DMS153 (cell line): ENCODE data around the gene BAG3.
"Not testable (repeated sequence)": the region's sequence is repeated elsewhere in the genome, so short reads cannot be mapped to it uniquely, and the experiment has no call there.

ENCODE experiments used
- DNase-seq: peaks from one replicate; lab custom pipeline; 2025; lab: John Stamatoyannopoulos, UW

BAG3 gene

GRCh38 chr10:119650692-119651513 is at the start of gene BAG3:
BAG3 (plus strand) TSS chr10:119651380; CDS start chr10:119651676, 296 bp downstream.
- DNase-seq = peak; percentile 41

GRCh38 chr10:119602241-119603095 is 48.7 kb upstream of the BAG3 start:
- DNase-seq = no peak

- no peak for DNase-seq
These were observed 46.7 kb upstream of the BAG3 start for GRCh38 chr10:119604468-119604867.

GRCh38 chr10:119608316-119609155 is 42.6 kb upstream of the BAG3 start:
- peak; percentile 15 for DNase-seq

- no peak for DNase-seq
These were observed 41.7 kb upstream of the BAG3 start for GRCh38 chr10:119609516-119609915.

GRCh38 chr10:119611433-119611832 is 39.7 kb upstream of the BAG3 start:
- DNase-seq = no peak

- DNase-seq = no peak
These were observed 37.4 kb upstream of the BAG3 start for GRCh38 chr10:119613741-119614140.

- DNase-seq = no peak
These were observed 36.5 kb upstream of the BAG3 start for GRCh38 chr10:119614686-119615085.

- DNase-seq = no peak
These were observed 34.2 kb upstream of the BAG3 start for GRCh38 chr10:119616882-119617570.

GRCh38 chr10:119619215-119619614 is 32.0 kb upstream of the BAG3 start:
- DNase-seq = no peak

GRCh38 chr10:119619811-119620210 is 31.4 kb upstream of the BAG3 start:
- DNase-seq = not testable (repeated sequence)

- no peak for DNase-seq
These were observed 30.7 kb upstream of the BAG3 start for GRCh38 chr10:119620241-119621077.

- DNase-seq = no peak
These were observed 30.1 kb upstream of the BAG3 start for GRCh38 chr10:119621078-119621384.

- no peak for DNase-seq
These were observed 25.5 kb upstream of the BAG3 start for GRCh38 chr10:119625570-119626280.

- DNase-seq = no peak
These were observed 20.9 kb upstream of the BAG3 start for GRCh38 chr10:119630300-119630699.

- no peak for DNase-seq
These were observed 17.5 kb upstream of the BAG3 start for GRCh38 chr10:119633538-119634218.

- no peak for DNase-seq
These were observed 17.0 kb upstream of the BAG3 start for GRCh38 chr10:119634219-119634544.

GRCh38 chr10:119637631-119638030 is 13.5 kb upstream of the BAG3 start:
- no peak for DNase-seq

GRCh38 chr10:119638982-119639381 is 12.2 kb upstream of the BAG3 start:
- no peak for DNase-seq

GRCh38 chr10:119640384-119640783 is 10.8 kb upstream of the BAG3 start:
- DNase-seq = no peak
